Vein endothelial cell (primary cell): ENCODE measurements around the gene ARHGAP32. TPM values are rescaled to one million over a fixed set of nuclear protein-coding genes. Genes with fewer than 3 reads are reported as not detected.

Source experiments
- small RNA-seq: library from RNA; depleted of rRNA; stranded (forward); fragments of <200 nt; gene quantifications from one replicate; pipeline ENCODE3, GENCODE V24; 2012
- total RNA-seq: library from RNA; depleted of rRNA; stranded (reverse); fragments of >200 nt; gene quantifications from 2 replicates; pipeline ENCODE4 v1.2.3, GENCODE V29; 2012

The ARHGAP32 gene
- total RNA-seq = 8.8 and 9.9 TPM in 2 replicates

GRCh38 chr11:129192150-129192549 lies at the start of gene ARHGAP32:
Gene ARHGAP32 (minus strand): TSS chr11:129192325. CDS start chr11:129192198, 127 bp downstream.

GRCh38 chr11:128942817-128943427 lies 249.2 kb downstream of the ARHGAP32 start, which contains the start of gene TP53AIP1:
Gene TP53AIP1 (minus strand): TSS chr11:128942871. CDS start chr11:128937818, 5,053 bp downstream.

Small RNAs within 50 kb of the gene (small RNA-seq; reads per million reads assigned to genes)
- not detected for gene RF00019
- not detected for gene RNU6-874P
- gene RNU6-876P = not detected

Other genes starting within 250 kb of the ARHGAP32 start
- not detected in 2 replicates for gene TP53AIP1, start 249.5 kb downstream of the ARHGAP32 start, total RNA-seq
- not detected in 2 replicates for gene BARX2, start 183.5 kb upstream of the ARHGAP32 start, total RNA-seq